Lung microvascular endothelial cell (primary cell): Measurements from ENCODE around the gene BRSK1. TPM values are rescaled to one million over a fixed set of nuclear protein-coding genes. Genes with fewer than 3 reads are reported as not detected.
A peak's percentile ranks its signal among the peaks of the same experiment; 100 is the strongest.

Source experiments
- DNase-seq, 2 donors: peaks; one replicate each; pipeline versions ENCODE4 v3.0.0 to v3.0.0-alpha.2; 2010; ENCODE audit warnings: low read depth in 2 of 2
- total RNA-seq: library from RNA; depleted of rRNA; stranded (reverse); fragments of >200 nt; gene quantifications from 2 replicates; pipeline ENCODE4 v1.2.1, GENCODE V29; 2014

BRSK1 gene
- total RNA-seq, 1 donor from 2014 or later, result 1.2 TPM

DNA sequence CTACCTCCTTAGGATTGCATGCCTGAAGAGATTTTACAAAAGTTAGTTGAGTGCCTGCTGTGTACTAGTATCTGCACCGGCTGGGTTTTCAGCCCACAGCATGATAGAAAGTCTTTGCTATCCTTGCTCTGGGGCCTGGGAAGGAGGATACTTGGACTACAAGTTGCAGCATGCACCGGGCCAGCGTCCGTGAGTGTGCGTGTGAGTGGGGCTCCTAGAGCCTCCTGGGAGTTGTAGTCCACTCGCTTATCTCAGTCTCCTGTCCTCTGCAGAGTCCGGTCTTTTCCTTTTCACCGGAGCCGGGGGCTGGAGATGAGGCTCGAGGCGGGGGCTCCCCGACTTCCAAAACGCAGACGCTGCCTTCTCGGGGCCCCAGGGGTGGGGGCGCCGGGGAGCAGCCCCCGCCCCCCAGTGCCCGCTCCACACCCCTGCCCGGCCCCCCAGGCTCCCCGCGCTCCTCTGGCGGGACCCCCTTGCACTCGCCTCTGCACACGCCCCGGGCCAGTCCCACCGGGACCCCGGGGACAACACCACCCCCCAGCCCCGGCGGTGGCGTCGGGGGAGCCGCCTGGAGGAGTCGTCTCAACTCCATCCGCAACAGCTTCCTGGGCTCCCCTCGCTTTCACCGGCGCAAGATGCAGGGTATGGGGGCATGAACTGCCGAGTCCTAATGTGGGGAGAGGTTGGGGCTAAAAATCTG lies 20.6 kb downstream of the BRSK1 start:
- DNase-seq, result peak; percentile 46 to 51

DNA sequence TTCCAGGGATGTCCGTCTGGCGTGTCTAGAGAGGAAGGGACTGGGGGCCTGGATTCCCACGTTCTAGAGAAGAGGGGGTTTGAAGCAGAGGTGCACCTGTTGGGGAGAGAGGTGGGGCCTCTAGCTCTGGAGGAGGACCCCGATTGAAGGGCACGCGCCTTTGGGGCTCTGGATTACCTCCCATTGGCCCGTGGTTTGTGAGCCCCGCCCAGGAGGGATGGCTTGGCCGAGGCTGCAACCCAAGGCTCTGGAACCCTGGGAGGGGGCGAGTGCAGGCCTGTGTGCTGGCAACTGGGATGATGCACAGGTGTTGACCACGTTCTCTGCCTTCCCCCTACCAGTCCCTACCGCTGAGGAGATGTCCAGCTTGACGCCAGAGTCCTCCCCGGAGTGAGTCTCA lies 21.2 kb downstream of the BRSK1 start:
- no peak for DNase-seq

DNA sequence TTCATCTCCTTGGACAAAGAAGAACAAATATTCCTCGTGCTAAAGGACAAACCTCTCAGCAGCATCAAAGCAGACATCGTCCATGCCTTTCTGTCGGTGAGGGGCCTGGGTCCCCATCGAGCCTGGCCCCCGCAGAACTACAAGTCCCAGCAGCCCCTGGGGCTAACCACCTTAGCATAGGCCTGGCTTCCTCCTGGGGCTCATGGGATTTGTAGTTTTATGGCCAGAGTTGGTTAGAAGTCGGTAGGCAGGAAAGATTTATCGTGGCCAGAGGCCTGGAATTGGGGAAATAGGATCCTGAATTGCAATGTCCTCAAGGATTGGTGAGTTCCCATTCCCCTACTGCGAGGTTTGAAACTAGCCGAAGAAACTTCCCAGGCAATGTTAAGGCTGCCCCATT lies 21.7 kb downstream of the BRSK1 start:
- peak; percentile 35 to 58 for DNase-seq

GRCh38 chr19:55305983-55306562 lies 22.3 kb downstream of the BRSK1 start:
- no peak for DNase-seq

- DNase-seq, result no peak
Observed at GRCh38 chr19:55306712-55307111, 22.9 kb downstream of the BRSK1 start.

GRCh38 chr19:55308281-55308680 lies 24.5 kb downstream of the BRSK1 start:
- no peak for DNase-seq

- DNase-seq, result no peak
Observed at GRCh38 chr19:55309448-55309847, 25.7 kb downstream of the BRSK1 start.

DNA sequence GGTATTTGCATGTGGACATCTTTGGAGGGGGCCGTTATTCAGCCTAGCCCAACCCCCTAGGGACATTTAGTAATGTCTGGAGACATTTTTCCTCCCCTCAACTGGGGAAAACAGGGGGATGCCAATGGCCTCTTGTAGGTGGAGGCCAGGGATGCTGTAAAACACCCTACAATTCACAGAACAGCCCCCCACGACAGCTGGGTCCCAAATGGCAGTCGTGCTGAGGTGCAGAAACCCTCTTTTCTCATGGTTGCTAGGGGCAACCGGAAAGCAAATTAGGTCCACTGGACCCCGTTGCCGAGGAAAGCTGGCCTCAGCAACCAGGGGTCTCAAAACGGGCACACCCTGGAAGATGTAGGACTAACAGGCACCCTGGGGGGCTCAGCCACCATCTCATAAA lies 26.7 kb downstream of the BRSK1 start:
- DNase-seq, result no peak

DNA sequence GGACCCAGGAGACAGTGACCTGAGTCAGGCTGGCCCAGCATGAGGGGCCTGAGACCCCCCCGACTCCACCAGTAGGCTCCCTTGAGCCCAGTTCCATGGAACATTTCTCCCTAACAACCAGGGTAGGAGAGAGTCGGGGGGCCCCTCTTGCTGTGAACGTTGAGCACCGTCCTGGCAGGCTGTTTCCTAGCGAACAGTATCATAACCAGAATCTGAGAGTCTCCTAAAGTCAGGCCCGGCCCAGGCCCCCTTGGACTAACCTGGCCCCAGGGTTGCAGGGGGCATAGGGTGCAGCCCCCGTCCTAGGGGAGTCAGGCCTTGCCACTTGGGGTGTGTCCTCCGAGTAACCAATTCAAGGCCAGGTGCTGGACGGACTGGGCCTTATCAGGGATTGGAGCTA lies 27.6 kb downstream of the BRSK1 start:
- DNase-seq, result no peak

DNA sequence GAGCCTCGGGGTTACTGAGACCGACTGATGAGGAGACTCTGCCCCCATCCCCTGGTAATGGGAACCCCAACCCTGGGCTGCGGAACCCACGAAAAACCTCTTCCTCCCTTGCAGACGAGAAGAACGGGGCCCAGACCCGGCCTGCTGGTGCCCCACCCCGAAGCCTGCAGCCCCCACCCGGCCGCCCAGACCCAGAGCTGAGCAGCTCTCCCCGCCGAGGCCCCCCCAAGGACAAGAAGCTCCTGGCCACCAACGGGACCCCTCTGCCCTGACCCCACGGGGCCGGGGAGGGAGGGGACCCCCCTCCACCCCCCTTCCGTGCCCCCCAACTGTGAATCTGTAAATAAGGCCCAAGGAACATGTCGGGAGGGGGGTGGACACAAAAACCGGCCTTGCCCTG lies 28.0 kb downstream of the BRSK1 start:
- DNase-seq, result no peak

DNA sequence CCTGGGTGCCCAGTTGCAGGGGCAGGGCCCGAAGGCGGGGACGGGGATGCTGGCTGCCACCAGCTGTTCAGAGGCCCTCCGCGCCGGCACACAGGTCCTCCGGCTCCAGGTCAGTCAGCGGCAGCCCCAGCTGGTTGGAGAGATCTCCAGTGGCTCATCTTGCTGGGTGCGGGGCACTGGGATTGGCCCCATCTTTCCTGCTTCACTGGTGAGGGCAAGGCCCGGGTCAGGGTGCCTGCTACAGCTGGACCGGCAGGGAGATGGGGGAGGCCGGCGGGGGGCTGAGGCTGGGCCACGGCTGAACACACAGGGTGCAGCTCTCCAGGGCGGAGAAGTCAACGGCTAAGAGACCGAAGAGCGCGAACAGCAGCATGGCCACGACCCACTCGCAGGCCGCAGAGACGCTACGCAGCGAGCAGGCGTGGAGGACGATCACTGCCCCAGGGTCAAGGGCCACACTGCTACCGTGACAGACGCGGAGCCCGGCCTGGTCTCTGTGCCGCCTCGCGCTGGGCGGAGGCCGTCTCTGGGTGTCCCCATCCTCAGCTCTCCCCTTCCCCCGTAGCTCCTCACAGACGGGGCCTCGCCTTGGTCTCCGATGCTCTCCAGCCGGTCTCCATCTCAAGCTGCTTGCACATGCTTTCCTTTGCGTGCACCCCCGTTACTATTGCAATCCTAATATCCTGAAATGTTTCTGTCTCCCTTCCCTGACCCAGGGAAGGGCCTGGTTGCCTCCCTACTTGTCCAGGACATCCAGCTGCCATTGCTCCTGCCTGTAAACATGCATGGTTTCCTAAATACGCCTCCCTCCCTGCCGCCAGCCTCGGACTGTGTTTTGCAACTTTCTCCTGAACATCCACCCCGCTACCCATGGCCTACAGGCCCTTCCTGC lies 29.1 kb downstream of the BRSK1 start:
- no peak for DNase-seq

DNA sequence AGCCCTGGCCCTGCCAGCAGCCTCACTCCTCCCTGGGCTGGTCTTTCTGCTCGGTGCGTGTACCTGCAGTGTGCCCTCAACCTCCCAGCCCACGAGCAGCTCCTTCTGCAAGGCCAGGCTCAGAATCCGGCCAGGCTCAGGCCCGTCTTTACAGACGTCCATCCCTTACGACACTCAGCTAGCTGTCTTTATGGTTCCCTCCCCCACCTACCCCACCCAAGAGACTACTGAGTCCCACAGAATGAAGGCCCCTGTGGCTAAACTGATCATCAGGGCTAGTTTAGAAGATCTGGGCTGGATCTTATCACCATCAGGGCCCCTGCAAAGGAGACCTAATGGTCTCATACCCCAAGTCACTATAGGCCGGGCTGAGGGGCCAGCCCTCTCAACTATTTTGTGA lies 30.6 kb downstream of the BRSK1 start:
- no peak for DNase-seq

GRCh38 chr19:55315956-55316525 lies 32.2 kb downstream of the BRSK1 start:
- DNase-seq, result no peak

DNA sequence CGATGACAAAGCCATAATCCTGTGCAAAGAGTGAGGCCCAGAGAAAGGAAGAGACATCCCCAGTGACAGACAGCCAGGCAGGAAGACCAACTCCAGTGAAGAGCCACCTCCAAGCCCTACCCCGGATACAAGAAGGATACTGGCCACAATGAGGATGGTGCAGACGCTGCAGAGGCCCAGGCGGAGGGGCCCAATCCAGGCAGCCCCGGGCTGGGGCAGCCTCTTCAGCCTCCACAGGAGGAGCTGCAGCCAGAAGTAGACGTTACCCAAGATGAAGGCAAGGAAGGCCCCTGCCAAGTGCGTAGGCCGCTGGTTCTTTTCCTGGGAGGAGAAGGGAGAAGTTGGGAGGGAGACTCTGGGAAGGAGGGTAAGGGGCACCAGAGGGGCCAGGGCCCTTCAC lies 32.8 kb downstream of the BRSK1 start:
- DNase-seq, result no peak

GRCh38 chr19:55319785-55320184 lies 36.0 kb downstream of the BRSK1 start:
- peak; percentile 18 to 44 for DNase-seq

- DNase-seq, result no peak
Observed at GRCh38 chr19:55320844-55321419, 37.1 kb downstream of the BRSK1 start.

GRCh38 chr19:55321466-55322137 lies 37.8 kb downstream of the BRSK1 start:
- no peak for DNase-seq

GRCh38 chr19:55322204-55322885 lies 38.5 kb downstream of the BRSK1 start:
- no peak for DNase-seq

DNA sequence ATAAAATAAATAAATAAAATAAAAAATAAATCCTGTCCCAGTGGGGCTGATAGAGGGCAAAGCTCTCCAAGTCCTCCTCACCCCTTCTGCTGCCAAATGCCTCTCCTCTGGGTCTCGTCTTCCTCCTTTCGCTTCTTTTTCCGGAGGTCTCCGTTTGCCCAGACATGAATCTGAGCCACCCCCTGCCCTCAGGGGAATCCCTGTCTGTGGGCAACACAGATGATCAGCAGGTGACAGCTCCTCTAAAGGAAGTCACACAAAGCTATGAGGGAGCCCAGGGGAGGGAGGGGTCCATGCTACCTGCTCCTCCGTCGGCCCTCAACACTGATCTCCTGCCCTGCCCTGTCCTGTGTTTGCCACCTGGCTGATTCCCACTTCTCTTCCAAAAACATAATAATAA lies 40.9 kb downstream of the BRSK1 start:
- no peak for DNase-seq

GRCh38 chr19:55325172-55325571 lies 41.4 kb downstream of the BRSK1 start, which contains the start of gene TMEM150B:
TSS of gene TMEM150B (minus strand) at chr19:55325341. CDS start at chr19:55321036, 4,305 bp downstream.
- no peak for DNase-seq
